RWPE1 (cell line): ENCODE data around the gene TLCD3A.
"Not testable (repeated sequence)": the region's sequence is repeated elsewhere in the genome, so short reads cannot be mapped to it uniquely, and the experiment has no call there.

Experiments used
- CTCF ChIA-PET: fragments of 350-600 bp; sonication (Branson Sonifier 250); formaldehyde crosslinking; extraction: SDS; loops from one replicate; lab custom pipeline; 2021; lab: Yijun Ruan, JAX
- POLR2A ChIA-PET: fragments of 400-600 bp; formaldehyde crosslinking; extraction: SDS; loops from one replicate; lab custom pipeline; 2020; ENCODE audit warnings: antibody characterized with exemption; ENCODE audit not compliant: low non-redundant PET; lab: Yijun Ruan, JAX
- DNase-seq: peaks from one replicate; pipeline ENCODE4 v3.0.0; 2012; ENCODE audit warnings: low spot score
- H3K27ac ChIP-seq: fragments of 450-650 bp; 2 replicates; pipeline ENCODE4 v1.5.1; 2017
- CTCF ChIP-seq: fragments of 450-650 bp; conservative IDR thresholded peaks from 2 replicates; pipeline ENCODE4 v1.5.1; 2017; ENCODE audit warnings: low read depth, mild to moderate bottlenecking

TLCD3A gene

GRCh38 chr17:697682-698081, 34.7 kb upstream of the TLCD3A start:
- no peak for DNase-seq
- POLR2A ChIA-PET: interaction anchor here (0.7 kb wide), 1 partner anchor 196 kb away, joined by 8 read pairs; no protein-coding TSS in a partner anchor
- no peak for TF ChIP-seq CTCF
- CTCF ChIA-PET: interaction anchor here (0.6 to 2.3 kb wide), 2 partner anchors 285 to 492 kb away, joined by 6 to 10 read pairs; no protein-coding TSS in a partner anchor
- H3K27ac ChIP-seq: no peak overlapping the region

- DNase-seq, H3K27ac ChIP-seq: not testable (repeated sequence)
- POLR2A ChIA-PET: interaction anchor here (0.7 kb wide), 1 partner anchor 196 kb away, joined by 8 read pairs; no protein-coding TSS in a partner anchor
- CTCF ChIA-PET: interaction anchor here (0.6 to 2.3 kb wide), 4 partner anchors 31 to 492 kb away, joined by 3 to 10 read pairs (median 6); no protein-coding TSS in a partner anchor
Measured at GRCh38 chr17:698096-698495, 34.3 kb upstream of the TLCD3A start.

- no peak for TF ChIP-seq CTCF
- POLR2A ChIA-PET: no interaction called here
- DNase-seq: no peak
- H3K27ac ChIP-seq: no peak overlapping the region
- CTCF ChIA-PET: interaction anchor here (1.0 to 3.3 kb wide), 2 partner anchors 14 to 287 kb away, joined by 5 to 23 read pairs; no protein-coding TSS in a partner anchor
Measured at GRCh38 chr17:699345-699744, 33.1 kb upstream of the TLCD3A start.

GRCh38 chr17:700504-701094, 31.8 kb upstream of the TLCD3A start:
- CTCF ChIA-PET: interaction anchor here (0.6 to 3.3 kb wide), 14 partner anchors 9 to 556 kb away, joined by 3 to 23 read pairs (median 3); a partner anchor contains a TSS

GRCh38 chr17:703081-703875, 29.1 kb upstream of the TLCD3A start:
- no peak for TF ChIP-seq CTCF
- peak overlapping the region; percentile 39 for H3K27ac ChIP-seq
- DNase-seq: no peak
- POLR2A ChIA-PET: no interaction called here
- CTCF ChIA-PET: interaction anchor here (0.7 kb wide), 1 partner anchor 42 kb away, joined by 3 read pairs; no protein-coding TSS in a partner anchor

More at GRCh38 chr17:700504-701094, 31.8 kb upstream of the TLCD3A start:
- peak overlapping the region; percentile 20; the same call in 1 of the 2 replicates for H3K27ac ChIP-seq
- peak; percentile 50 for DNase-seq
- peak; percentile 69 for TF ChIP-seq CTCF
- POLR2A ChIA-PET: interaction anchor here (0.5 kb wide), 1 partner anchor 288 kb away, joined by 3 read pairs; no protein-coding TSS in a partner anchor

- no peak for TF ChIP-seq CTCF
- ChIA-PET CTCF (interaction anchor here (0.6 kb wide), 1 partner anchor 32 kb away, joined by 3 read pairs; no protein-coding TSS in a partner anchor), POLR2A (no interaction called here)
- no peak for DNase-seq
- no peak overlapping the region for H3K27ac ChIP-seq
Measured at GRCh38 chr17:704111-704864, 28.1 kb upstream of the TLCD3A start.
